GM12801 (cell line): ENCODE data around the gene METRN.

Experiments used
- CTCF ChIP-seq: IDR thresholded peaks from one replicate; pipeline ENCODE4 v1.5.1; 2011; ENCODE audit warnings: control low read depth; ENCODE audit not compliant: insufficient read length; ENCODE audit errors: extremely low read depth

METRN gene

GRCh38 chr16:721765-722540, 7.0 kb downstream of the METRN start:
- no peak for TF ChIP-seq CTCF

DNA sequence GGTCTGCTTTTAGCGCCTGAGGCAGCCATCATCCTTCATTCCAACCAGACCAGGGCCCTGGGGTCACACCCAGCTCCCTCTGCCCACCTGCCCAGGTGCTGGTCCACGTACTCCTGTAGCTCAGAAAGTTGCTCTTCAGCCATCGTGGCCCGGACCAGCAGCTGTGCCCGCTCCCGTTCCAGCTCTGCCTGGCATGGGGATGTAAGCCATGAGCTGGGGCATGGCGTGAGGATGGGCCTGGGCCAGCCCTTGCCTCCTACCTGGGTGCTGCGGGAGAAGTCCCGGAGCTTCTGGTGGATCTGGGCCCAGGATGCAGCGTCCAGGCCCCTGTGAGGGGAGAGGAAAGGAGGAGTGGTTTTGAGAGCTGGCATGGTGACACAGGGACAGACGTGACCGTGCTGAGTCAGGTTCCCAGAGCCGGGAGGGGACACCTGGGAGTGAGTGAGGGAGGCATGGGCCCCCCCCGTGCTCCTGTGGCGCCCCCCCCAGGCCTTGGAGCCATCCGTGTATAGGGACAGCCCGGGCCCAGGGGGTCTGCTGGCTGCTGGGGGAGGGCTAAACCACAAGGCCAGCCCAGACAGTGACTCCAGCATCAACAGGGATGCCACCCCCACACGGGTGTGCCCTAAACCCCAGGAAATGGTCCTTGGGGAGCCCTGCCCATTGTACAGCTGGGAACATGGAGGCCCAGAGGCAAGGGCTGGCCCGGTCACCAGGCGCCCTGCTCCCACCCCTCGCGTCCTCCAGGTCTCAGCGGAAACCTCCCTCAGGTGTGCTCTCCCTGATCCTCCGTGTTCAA, 8.1 kb downstream of the METRN start:
- no peak for TF ChIP-seq CTCF

DNA sequence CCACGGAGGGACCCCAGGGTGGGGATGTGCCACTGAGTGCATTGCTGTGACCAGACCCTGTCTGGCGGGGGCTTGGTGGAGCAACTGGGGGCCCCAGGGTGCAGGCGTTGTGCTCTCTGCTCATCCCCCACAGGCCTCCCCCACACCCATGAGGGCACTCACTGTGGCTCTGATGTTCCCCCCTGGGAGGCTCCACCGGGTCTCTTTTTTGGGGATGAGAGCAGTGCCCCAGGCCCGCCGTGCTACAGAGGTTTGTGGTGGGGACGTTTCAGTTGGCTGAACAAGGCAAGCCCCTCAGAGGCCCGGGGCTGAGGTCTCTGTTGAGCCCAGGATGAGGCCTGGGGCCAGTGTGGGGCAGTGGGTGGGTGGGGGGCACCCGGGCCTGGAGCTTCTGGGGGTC, 8.8 kb downstream of the METRN start:
- no peak for TF ChIP-seq CTCF

- no peak for TF ChIP-seq CTCF
These were observed 9.5 kb downstream of the METRN start for GRCh38 chr16:724188-725040.

GRCh38 chr16:725041-725376, 10.1 kb downstream of the METRN start:
- TF ChIP-seq CTCF: no peak

DNA sequence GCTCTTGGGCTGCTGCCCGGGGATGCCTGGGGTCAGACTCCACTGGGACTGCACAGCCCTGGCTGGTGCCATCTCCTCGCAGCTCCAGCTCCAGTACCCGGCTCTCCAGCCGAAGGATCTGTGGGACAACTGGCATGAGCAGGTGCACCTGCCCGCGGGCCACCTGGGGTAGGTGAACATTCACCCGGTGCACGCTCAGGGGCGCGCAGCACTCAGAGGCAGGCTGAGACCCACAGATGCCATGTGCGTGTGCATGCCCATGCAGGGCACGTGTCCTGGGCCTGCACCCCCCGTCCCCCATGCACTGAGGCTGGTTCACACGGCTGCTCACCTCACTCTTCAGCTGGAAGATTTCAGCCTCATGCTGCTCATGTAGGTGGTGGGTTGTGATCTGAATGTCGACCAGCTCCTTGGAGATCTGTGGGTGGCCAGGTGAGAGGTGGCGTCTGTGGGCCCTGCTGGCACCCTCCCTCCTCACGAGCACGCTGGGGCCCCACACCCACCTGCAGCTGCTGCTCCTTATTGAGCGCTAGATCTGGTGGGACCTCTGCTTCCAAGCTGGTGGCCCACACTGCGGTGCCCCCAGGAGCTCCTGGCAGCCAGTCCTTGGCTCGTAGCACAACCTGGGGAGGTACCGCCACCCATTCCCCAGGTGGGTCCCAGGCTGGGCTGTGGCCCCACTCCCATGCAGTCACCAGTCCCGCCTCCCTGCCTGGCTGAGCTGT, 10.7 kb downstream of the METRN start:
- no peak for TF ChIP-seq CTCF

- no peak for TF ChIP-seq CTCF
These were observed 11.2 kb downstream of the METRN start for GRCh38 chr16:726188-726437.
